Activated T-cell treated with anti-CD3 and anti-CD28 coated beads for 1 hour (primary cell): ENCODE data around the gene P3H2.
"Not testable (repeated sequence)": the region's sequence is repeated elsewhere in the genome, so short reads cannot be mapped to it uniquely, and the experiment has no call there.

ENCODE experiments used
- DNase-seq: peaks from one replicate; pipeline ENCODE4 v3.0.0-alpha.2; 2020; ENCODE audit warnings: low read depth

Gene P3H2

GRCh38 chr3:190083635-190084034, 37.1 kb downstream of the P3H2 start:
- no peak for DNase-seq

GRCh38 chr3:190081389-190081788, 39.3 kb downstream of the P3H2 start:
- no peak for DNase-seq

- DNase-seq, result not testable (repeated sequence)
These were observed 41.5 kb downstream of the P3H2 start for GRCh38 chr3:190079173-190079572.

- DNase-seq, result no peak
These were observed 43.2 kb downstream of the P3H2 start for GRCh38 chr3:190077395-190078045.

GRCh38 chr3:190076601-190077394, 43.9 kb downstream of the P3H2 start:
- DNase-seq, result no peak

GRCh38 chr3:190076136-190076535, 44.6 kb downstream of the P3H2 start:
- no peak for DNase-seq

GRCh38 chr3:190074817-190075216, 45.9 kb downstream of the P3H2 start:
- DNase-seq, result no peak

GRCh38 chr3:190073264-190074008, 47.3 kb downstream of the P3H2 start:
- no peak for DNase-seq

GRCh38 chr3:190072856-190073255, 47.8 kb downstream of the P3H2 start:
- no peak for DNase-seq

GRCh38 chr3:190071921-190072320, 48.8 kb downstream of the P3H2 start:
- DNase-seq, result not testable (repeated sequence)

- DNase-seq, result no peak
These were observed 49.9 kb downstream of the P3H2 start for GRCh38 chr3:190070622-190071347.

GRCh38 chr3:190065204-190065603, 55.5 kb downstream of the P3H2 start:
- DNase-seq, result no peak

GRCh38 chr3:190064659-190065058, 56.0 kb downstream of the P3H2 start:
- DNase-seq, result no peak

- no peak for DNase-seq
These were observed 56.6 kb downstream of the P3H2 start for GRCh38 chr3:190064112-190064511.

- DNase-seq, result no peak
These were observed 57.2 kb downstream of the P3H2 start for GRCh38 chr3:190063490-190063889.

GRCh38 chr3:190060192-190060775, 60.4 kb downstream of the P3H2 start:
- no peak for DNase-seq

- no peak for DNase-seq
These were observed 61.5 kb downstream of the P3H2 start for GRCh38 chr3:190059242-190059590.

- DNase-seq, result no peak
These were observed 62.0 kb downstream of the P3H2 start for GRCh38 chr3:190058521-190059241.

GRCh38 chr3:190056742-190057141, 64.0 kb downstream of the P3H2 start:
- DNase-seq, result no peak

- no peak for DNase-seq
These were observed 64.9 kb downstream of the P3H2 start for GRCh38 chr3:190055773-190056172.
